Neural cell (in vitro differentiated cells): ENCODE measurements around the gene ADAMTS20. TPM values are rescaled to one million over a fixed set of nuclear protein-coding genes. Genes with fewer than 3 reads are reported as not detected.
A peak's percentile ranks its signal among the peaks of the same experiment; 100 is the strongest.

ENCODE experiments used
- H2AFZ ChIP-seq: fragments of 200-600, 300-800 bp; sonication (generic), shearing (Covaris generic); 2 replicates; pipeline ENCODE4 v1.6.0; 2014; ENCODE audit warnings: low read depth, mild to moderate bottlenecking, antibody characterized with exemption, low read length, moderate library complexity
- H3F3A ChIP-seq: fragments of 200-600 bp; shearing (Covaris generic); 2 replicates; pipeline ENCODE4 v1.6.1; 2016; ENCODE audit warnings: mild to moderate bottlenecking, moderate library complexity, mixed read lengths, antibody characterized with exemption, low read length; ENCODE audit not compliant: insufficient read depth, poor library complexity, severe bottlenecking
- H3K27ac ChIP-seq: fragments of 200-600, 300-800 bp; sonication (generic), shearing (Covaris generic); 2 replicates; pipeline ENCODE4 v1.5.1; 2014; ENCODE audit warnings: mild to moderate bottlenecking, low read length, moderate library complexity
- H3K27me3 ChIP-seq: fragments of 300-800, 200-600 bp; sonication (generic), shearing (Covaris generic); 2 replicates; pipeline ENCODE4 v1.6.0; 2014; ENCODE audit warnings: mild to moderate bottlenecking, low read depth, low read length, moderate library complexity; ENCODE audit not compliant: insufficient read depth
- H3K36me3 ChIP-seq: fragments of 300-800, 200-600 bp; sonication (generic), shearing (Covaris generic); 2 replicates; pipeline ENCODE4 v1.5.1; 2014; ENCODE audit warnings: mild to moderate bottlenecking, antibody characterized with exemption, low read length, moderate library complexity; ENCODE audit not compliant: insufficient read depth
- H3K4me2 ChIP-seq: fragments of 300-800, 200-600 bp; sonication (generic), shearing (Covaris generic); 2 replicates; pipeline ENCODE4 v1.6.0; 2014; ENCODE audit warnings: mild to moderate bottlenecking, low read length
- H3K4me3 ChIP-seq: fragments of 300-800, 200-600 bp; sonication (generic), shearing (Covaris generic); 2 replicates; pipeline ENCODE4 v1.5.1; 2014; ENCODE audit warnings: mild to moderate bottlenecking, low read length, moderate library complexity
- H3K79me2 ChIP-seq: fragments of 200-600 bp; shearing (Covaris generic); replicated peaks from 2 replicates; pipeline ENCODE4 v1.6.0; 2014; ENCODE audit warnings: mild to moderate bottlenecking, low read length, moderate library complexity; ENCODE audit not compliant: insufficient read depth
- H3K9ac ChIP-seq: fragments of 300-800, 200-600 bp; sonication (generic), shearing (Covaris generic); 2 replicates; pipeline ENCODE4 v1.6.1; 2016; ENCODE audit warnings: mild to moderate bottlenecking, low read length, mixed read lengths
- H3K9me2 ChIP-seq: fragments of 200-600 bp; shearing (Covaris generic); 2 replicates; pipeline ENCODE4 v1.6.1; 2016; ENCODE audit warnings: mild to moderate bottlenecking, low read length, mixed read lengths; ENCODE audit not compliant: insufficient read depth
- H3K9me3 ChIP-seq: fragments of 200-600, 300-800 bp; sonication (generic), shearing (Covaris generic); 2 replicates; pipeline ENCODE4 v1.6.1; 2016; ENCODE audit warnings: mild to moderate bottlenecking, mixed run types, low read length, moderate library complexity, mixed read lengths
- H4K20me1 ChIP-seq: fragments of 200-600 bp; shearing (Covaris generic); 2 replicates; pipeline ENCODE4 v1.6.1; 2016; ENCODE audit warnings: mild to moderate bottlenecking, mixed run types; ENCODE audit not compliant: insufficient read depth
- EP300 ChIP-seq: fragments of 450-650 bp; conservative IDR thresholded peaks from 2 replicates; pipeline ENCODE4 v1.6.1; 2014; ENCODE audit warnings: antibody characterized with exemption, mild to moderate bottlenecking, moderate library complexity; ENCODE audit not compliant: poor library complexity, severe bottlenecking
- EZH2 ChIP-seq: fragments of 200-600, 300-800 bp; shearing (Covaris generic), sonication (generic); IDR thresholded peaks from 2 replicates; pipeline ENCODE4 v1.6.1; 2014; ENCODE audit warnings: antibody characterized with exemption, low read length, borderline replicate concordance, mild to moderate bottlenecking; ENCODE audit not compliant: insufficient read depth, poor library complexity, severe bottlenecking
- MXI1 ChIP-seq: fragments of 450-650 bp; conservative IDR thresholded peaks from 2 replicates; pipeline ENCODE4 v1.6.1; 2014; ENCODE audit warnings: antibody characterized with exemption, mild to moderate bottlenecking; ENCODE audit not compliant: poor library complexity, severe bottlenecking
- POLR2AphosphoS5 ChIP-seq: IDR thresholded peaks from 2 replicates; pipeline ENCODE4 v1.6.1; 2012
- RAD21 ChIP-seq: fragments of 450-650 bp; conservative IDR thresholded peaks from 2 replicates; pipeline ENCODE4 v1.6.1; 2014; ENCODE audit warnings: antibody characterized with exemption, mild to moderate bottlenecking, moderate library complexity
- SMC3 ChIP-seq: fragments of 450-650 bp; conservative IDR thresholded peaks from 2 replicates; pipeline ENCODE4 v1.6.1; 2014; ENCODE audit warnings: antibody characterized with exemption, mild to moderate bottlenecking, moderate library complexity; ENCODE audit not compliant: poor library complexity
- TAF1 ChIP-seq: IDR thresholded peaks from 2 replicates; pipeline ENCODE4 v1.6.1; 2012; ENCODE audit warnings: low read depth
- polyA plus RNA-seq: library from polyadenylated mRNA; depleted of rRNA; stranded (reverse); fragments of >200 nt; gene quantifications from 2 replicates; pipeline ENCODE4 v1.2.3, GENCODE V29; 2014
- TF ChIP-seq, protein P1 (sequence below): IDR thresholded peaks from 2 replicates; pipeline ENCODE4 v1.6.1; 2012; ENCODE audit warnings: borderline replicate concordance
- TF ChIP-seq, protein P2 (sequence below): fragments of 450-650 bp; IDR thresholded peaks from 2 replicates; pipeline ENCODE4 v1.5.1; 2014; ENCODE audit warnings: antibody characterized with exemption, mild to moderate bottlenecking, moderate library complexity; ENCODE audit not compliant: poor library complexity, severe bottlenecking

The ADAMTS20 gene
- polyA plus RNA-seq, 1 donor from 2014 or later, result 0.72 TPM

DNA sequence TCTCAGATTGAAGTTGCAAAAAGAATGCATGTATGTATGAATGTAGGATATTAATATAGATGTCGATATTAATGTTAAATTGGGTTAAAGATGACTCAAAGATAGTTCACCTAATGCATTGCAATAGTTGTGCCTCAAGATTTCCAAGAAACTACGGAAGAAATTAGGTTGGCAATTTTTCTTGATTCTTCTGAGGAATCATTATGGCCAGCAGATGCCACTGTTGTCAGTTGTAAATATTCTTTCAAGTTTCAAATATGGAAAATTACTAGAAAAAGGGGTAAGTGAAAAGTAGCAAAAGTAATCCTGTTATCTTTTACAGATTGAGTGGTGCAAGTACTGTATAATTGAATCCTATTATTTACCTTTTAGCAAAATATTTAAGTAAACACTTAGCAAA, 202.1 kb downstream of the ADAMTS20 start:
- Histone ChIP-seq H3K4me3 (no peak overlapping the region), H3K27me3 (no peaks in the 10 kb centered on the region), H2AFZ (no peak overlapping the region), H3K9ac (no peak overlapping the region), H3K36me3 (no peaks in the 10 kb centered on the region), H3K9me3 (no peaks in the 10 kb centered on the region), H3F3A (no peaks in the 10 kb centered on the region), H3K9me2 (no peaks in the 10 kb centered on the region), H4K20me1 (no peaks in the 10 kb centered on the region), H3K79me2 (no peaks in the 10 kb centered on the region), H3K27ac (no peak overlapping the region), H3K4me2 (no peak overlapping the region)
- no peak for TF ChIP-seq EP300
- TF ChIP-seq, protein P1, sequence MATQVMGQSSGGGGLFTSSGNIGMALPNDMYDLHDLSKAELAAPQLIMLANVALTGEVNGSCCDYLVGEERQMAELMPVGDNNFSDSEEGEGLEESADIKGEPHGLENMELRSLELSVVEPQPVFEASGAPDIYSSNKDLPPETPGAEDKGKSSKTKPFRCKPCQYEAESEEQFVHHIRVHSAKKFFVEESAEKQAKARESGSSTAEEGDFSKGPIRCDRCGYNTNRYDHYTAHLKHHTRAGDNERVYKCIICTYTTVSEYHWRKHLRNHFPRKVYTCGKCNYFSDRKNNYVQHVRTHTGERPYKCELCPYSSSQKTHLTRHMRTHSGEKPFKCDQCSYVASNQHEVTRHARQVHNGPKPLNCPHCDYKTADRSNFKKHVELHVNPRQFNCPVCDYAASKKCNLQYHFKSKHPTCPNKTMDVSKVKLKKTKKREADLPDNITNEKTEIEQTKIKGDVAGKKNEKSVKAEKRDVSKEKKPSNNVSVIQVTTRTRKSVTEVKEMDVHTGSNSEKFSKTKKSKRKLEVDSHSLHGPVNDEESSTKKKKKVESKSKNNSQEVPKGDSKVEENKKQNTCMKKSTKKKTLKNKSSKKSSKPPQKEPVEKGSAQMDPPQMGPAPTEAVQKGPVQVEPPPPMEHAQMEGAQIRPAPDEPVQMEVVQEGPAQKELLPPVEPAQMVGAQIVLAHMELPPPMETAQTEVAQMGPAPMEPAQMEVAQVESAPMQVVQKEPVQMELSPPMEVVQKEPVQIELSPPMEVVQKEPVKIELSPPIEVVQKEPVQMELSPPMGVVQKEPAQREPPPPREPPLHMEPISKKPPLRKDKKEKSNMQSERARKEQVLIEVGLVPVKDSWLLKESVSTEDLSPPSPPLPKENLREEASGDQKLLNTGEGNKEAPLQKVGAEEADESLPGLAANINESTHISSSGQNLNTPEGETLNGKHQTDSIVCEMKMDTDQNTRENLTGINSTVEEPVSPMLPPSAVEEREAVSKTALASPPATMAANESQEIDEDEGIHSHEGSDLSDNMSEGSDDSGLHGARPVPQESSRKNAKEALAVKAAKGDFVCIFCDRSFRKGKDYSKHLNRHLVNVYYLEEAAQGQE, result no peak
- peak; percentile 69 for TF ChIP-seq RAD21
- TF ChIP-seq, protein P2, sequence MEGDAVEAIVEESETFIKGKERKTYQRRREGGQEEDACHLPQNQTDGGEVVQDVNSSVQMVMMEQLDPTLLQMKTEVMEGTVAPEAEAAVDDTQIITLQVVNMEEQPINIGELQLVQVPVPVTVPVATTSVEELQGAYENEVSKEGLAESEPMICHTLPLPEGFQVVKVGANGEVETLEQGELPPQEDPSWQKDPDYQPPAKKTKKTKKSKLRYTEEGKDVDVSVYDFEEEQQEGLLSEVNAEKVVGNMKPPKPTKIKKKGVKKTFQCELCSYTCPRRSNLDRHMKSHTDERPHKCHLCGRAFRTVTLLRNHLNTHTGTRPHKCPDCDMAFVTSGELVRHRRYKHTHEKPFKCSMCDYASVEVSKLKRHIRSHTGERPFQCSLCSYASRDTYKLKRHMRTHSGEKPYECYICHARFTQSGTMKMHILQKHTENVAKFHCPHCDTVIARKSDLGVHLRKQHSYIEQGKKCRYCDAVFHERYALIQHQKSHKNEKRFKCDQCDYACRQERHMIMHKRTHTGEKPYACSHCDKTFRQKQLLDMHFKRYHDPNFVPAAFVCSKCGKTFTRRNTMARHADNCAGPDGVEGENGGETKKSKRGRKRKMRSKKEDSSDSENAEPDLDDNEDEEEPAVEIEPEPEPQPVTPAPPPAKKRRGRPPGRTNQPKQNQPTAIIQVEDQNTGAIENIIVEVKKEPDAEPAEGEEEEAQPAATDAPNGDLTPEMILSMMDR, result peak; percentile 67
- TF ChIP-seq POLR2AphosphoS5, result no peak
- no peak for TF ChIP-seq MXI1
- no peak for TF ChIP-seq TAF1
- no peak for TF ChIP-seq EZH2
- peak; percentile 73 for TF ChIP-seq SMC3

DNA sequence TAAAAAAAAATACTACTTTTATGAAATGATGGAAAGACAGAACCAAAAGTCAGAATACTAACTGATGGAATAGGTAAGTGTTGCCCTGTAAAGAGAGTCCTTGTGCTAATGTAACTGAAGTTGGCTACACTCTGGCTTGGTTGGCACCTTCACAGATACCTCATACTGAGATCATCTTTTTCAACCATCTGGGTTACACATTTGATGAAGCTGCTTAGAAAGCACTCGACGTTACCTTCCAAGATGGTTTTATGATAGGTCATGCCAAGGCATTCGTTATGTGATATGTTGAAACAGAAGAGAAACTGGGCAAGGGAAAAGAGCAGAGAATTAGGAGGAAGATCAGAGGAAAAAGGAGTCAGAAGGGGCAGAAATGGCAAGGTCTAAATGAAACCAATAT, 203.8 kb downstream of the ADAMTS20 start:
- no peaks in the 10 kb centered on the region for H3K9me3 ChIP-seq
- H3F3A ChIP-seq, result no peaks in the 10 kb centered on the region
- H3K4me2 ChIP-seq, result no peak overlapping the region
- no peak overlapping the region for H3K9ac ChIP-seq
- no peaks in the 10 kb centered on the region for H4K20me1 ChIP-seq
- H3K4me3 ChIP-seq, result no peak overlapping the region
- H3K79me2 ChIP-seq, result no peaks in the 10 kb centered on the region
- no peaks in the 10 kb centered on the region for H3K9me2 ChIP-seq
- TF ChIP-seq, protein P1, result no peak
- no peak for TF ChIP-seq EZH2
- H3K27ac ChIP-seq, result no peak overlapping the region
- no peaks in the 10 kb centered on the region for H3K36me3 ChIP-seq
- no peak overlapping the region for H2AFZ ChIP-seq
- H3K27me3 ChIP-seq, result no peaks in the 10 kb centered on the region
